ENCODE results near the gene RNF133.

RNF133 gene, protein sequence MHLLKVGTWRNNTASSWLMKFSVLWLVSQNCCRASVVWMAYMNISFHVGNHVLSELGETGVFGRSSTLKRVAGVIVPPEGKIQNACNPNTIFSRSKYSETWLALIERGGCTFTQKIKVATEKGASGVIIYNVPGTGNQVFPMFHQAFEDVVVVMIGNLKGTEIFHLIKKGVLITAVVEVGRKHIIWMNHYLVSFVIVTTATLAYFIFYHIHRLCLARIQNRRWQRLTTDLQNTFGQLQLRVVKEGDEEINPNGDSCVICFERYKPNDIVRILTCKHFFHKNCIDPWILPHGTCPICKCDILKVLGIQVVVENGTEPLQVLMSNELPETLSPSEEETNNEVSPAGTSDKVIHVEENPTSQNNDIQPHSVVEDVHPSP

DNA sequence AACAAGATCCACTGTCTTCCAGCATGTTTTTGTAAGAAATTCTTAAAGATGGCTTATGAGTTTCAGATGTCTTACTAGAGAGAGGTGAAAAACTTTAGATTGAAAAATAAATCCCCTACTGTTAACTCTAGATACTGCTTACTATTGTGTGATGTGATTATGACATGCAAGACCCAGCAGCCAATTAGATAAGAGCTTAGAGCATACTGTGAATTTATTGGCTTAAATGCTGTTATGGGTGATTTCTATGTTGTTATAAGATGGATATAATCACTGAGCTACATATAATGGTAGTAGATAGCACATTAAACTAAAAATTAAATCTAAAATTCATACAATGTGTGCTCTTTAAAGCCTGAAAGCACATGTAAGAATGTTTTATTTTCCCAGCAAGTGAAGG is at the start of gene RNF133:
RNF133 (minus strand) TSS at position 101 of the 400 bp plus-strand sequence. CDS start 199 bp downstream, outside the sequence.
- no peak for DNase-seq (ENCODE audit: low spot score)

DNA sequence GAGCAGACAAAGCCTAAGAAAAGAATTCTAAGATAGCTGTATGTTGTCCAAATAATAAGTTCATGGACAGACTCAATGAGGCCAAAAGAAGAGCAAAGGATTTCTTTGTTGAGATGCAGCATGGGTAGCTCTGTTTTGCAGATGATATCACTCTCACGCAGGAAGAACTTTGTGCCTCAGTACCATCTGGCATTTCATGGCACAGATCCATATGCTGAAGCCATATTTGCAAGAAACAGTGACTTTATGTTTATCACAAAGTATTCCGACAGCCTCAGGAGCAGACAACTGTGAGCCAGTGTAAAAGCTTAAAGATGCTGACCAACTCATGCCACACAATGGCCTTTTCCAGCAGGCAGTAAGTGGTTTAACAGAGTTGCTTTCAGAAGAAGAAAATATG is 49.3 kb upstream of the RNF133 start:
- DNase-seq (ENCODE audit: low spot score): no peak

- DNase-seq (ENCODE audit: low spot score): no peak
Observed at GRCh38 chr7:122746948-122747347, 48.0 kb upstream of the RNF133 start.

- DNase-seq (ENCODE audit: low spot score): no peak
Observed at GRCh38 chr7:122743211-122743610, 44.3 kb upstream of the RNF133 start.

DNA sequence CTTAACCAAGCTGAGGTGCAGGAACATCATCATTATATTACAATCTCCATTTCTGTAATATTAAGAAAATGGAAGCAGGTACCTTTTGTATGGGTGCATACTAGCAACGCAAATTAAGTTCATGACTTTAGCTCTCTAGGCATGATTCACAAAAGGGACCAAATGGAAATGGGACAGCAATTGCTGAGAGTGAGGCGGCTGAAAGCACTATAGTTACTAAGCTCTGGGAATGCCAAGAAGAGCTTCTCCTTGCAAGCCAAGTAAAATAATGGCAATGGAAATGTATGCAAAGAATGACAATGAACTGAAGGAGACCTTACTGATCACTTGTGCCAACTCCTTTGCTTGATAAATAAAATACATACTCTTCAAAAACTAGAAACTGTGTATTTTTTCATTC is 40.0 kb upstream of the RNF133 start:
- DNase-seq (ENCODE audit: low spot score): no peak

DNA sequence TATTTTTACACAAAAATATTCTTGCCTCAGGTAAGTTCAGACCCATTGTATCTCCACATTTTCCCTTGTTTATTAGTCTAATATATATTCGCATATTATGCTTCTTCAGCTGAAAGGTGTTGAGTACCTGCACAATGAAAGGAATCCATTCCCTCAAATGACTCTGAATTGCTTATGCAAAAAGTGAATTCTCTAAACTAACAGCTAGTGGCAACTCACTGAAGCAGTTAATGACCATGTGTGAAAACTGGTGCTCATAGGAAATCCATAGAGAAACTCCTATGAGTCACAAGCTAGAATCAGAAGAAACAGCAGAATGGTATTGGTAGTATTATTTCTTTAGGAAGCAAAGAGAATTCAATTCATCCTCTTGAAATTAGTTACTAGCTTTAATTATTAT is 37.3 kb upstream of the RNF133 start:
- DNase-seq (ENCODE audit: low spot score): no peak

DNA sequence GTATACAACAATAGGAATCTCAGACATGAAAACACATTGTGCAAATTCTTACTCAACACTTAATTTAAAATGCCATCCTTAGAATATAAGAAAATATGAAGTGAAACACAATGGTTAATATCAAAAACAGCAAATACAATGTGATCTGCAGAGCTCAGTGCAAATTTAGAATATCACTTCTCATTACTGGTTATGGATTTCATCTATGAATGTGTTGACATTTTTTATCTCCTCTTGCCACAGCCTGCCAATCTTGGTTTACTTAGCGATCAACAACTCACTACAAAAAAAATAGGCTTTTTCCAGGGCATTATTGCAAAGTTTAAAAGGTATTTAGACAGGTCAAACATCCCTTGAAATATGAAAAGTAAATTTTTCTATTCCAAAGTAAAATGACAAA is 28.8 kb upstream of the RNF133 start:
- no peak for DNase-seq (ENCODE audit: low spot score)

- DNase-seq (ENCODE audit: low spot score): no peak
Observed at GRCh38 chr7:122727354-122727753, 28.4 kb upstream of the RNF133 start.

GRCh38 chr7:122726881-122727280 is 28.0 kb upstream of the RNF133 start:
- DNase-seq (ENCODE audit: low spot score): no peak

DNA sequence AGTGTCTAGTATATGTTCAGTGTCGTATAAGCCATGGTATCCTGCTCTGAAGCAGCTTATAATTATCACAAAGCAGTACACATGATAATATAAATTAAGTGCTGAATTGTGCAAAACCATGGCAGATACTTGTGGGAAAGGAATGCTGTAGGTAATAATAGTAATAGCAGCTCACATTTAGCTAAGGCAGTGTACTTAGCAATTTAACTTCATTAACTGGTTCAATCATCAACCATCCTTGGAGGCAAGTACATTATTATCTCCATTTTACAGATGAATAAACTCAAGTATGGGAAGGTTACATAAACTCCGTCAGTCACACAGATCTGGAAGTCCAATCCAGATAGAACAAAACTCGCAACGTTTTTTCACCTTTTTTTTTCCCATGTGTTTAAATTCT is 25.4 kb upstream of the RNF133 start:
- DNase-seq (ENCODE audit: low spot score): no peak

DNA sequence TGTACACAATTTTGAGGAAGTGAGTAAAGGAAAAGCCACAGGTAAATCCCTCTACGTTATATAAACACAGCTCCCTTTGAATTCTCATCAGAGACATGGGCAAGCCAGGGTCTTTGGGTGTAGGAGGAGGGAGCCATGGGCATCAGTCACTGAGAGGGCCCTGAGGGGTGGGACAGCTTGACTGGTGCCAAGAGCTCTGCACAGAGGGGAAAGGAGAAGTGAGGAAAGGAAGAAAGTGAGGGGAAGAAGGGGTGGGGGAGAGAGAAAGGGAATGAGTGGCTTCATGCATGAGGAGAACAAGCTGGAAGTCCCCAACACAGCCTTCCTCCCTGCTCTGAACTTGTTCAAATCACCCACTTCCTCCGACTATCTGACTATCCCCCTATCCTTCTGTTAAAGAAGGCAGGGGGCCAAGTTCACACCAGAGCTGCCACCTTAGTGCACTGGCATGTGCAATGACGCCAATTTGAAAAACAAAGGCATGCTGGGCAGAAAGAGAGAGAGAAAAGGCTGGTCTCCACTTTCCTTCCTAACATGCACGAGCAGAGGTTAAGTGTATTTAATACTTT is 20.2 kb upstream of the RNF133 start:
- no peak for DNase-seq (ENCODE audit: low spot score)

GRCh38 chr7:122717356-122718089 is 18.6 kb upstream of the RNF133 start:
- DNase-seq (ENCODE audit: low spot score): no peak

GRCh38 chr7:122715183-122715582 is 16.3 kb upstream of the RNF133 start:
- no peak for DNase-seq (ENCODE audit: low spot score)

DNA sequence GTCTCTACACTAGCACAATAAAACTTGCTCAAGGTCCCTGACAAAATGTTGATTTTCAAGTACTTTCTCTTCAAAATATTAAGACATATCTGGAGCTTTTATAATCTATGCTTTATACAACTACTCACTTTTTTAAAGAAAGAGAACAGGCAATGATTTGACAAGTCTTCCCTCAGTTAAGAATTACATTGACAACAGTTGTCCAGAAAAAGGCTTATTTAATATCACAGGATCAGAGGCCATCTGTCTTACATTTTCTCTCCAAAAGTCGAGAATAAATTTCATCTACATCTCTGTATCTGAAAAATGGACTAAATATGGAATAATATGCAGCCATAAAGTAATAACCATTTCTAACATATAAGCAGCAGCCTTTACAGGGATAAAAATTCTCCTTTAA is 12.0 kb upstream of the RNF133 start:
- DNase-seq (ENCODE audit: low spot score): no peak

GRCh38 chr7:122709930-122710646 is 11.2 kb upstream of the RNF133 start:
- DNase-seq (ENCODE audit: low spot score): no peak

- no peak for DNase-seq (ENCODE audit: low spot score)
Observed at GRCh38 chr7:122706836-122707235, 7.9 kb upstream of the RNF133 start.

DNA sequence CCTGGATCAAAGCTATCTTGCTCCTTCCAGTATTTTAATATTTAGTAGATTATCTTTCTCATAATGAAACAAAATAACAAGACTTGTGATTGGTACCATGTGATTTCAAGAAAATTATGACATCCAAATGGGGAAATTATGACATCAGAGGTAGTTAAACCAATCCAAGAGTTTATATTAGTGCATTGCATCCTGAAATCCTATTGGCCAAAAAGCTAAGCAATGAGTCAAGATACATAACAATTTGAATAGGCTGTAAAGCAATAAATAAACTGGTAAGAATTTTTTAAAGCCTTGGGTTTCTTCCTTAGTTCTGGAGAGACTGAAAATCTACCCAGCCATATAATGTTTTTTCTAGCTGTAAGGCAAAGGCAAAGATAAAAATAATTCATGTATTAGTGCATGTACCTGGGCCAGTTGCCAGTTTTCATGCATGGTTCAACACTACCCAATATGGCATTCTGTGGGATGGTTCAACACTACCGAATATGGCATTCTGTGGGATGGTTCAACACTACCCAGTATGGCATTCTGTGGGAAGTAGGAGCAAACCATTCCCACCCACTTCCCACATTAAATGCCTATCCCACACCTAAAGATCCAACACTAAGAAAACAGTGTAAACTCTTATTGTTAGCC is 4.1 kb upstream of the RNF133 start, which contains the start of gene RNF148:
RNF148 (minus strand) TSS at position 51 of the 639 bp plus-strand sequence. CDS start 172 bp downstream, outside the sequence.
- no peak for DNase-seq (ENCODE audit: low spot score)

- no peak for DNase-seq (ENCODE audit: low spot score)
Observed at GRCh38 chr7:122695816-122696215, 3.1 kb downstream of the RNF133 start.

- DNase-seq (ENCODE audit: low spot score): no peak
Observed at GRCh38 chr7:122694697-122695096, 4.2 kb downstream of the RNF133 start.

GRCh38 chr7:122692769-122693309 is 6.1 kb downstream of the RNF133 start:
- no peak for DNase-seq (ENCODE audit: low spot score)

- no peak for DNase-seq (ENCODE audit: low spot score)
Observed at GRCh38 chr7:122691569-122692235, 7.2 kb downstream of the RNF133 start.
